ENCODE measurements around the gene CNTRL. TPM values are rescaled to one million over a fixed set of nuclear protein-coding genes. Genes with fewer than 3 reads are reported as not detected.

CNTRL gene
- polyA plus RNA-seq, 1 of the 3 experiments (the other 2 are of a cell fraction) = 3.6 TPM

GRCh38 chr9:121135642-121136041 lies 60.9 kb downstream of the CNTRL start:
- peaks cover 18 to 29% of the 10 kb centered on the region in 2 experiments for H3K36me3 ChIP-seq (replicated peaks in 1 of 2; ENCODE audit: control insufficient read depth in 1 of 2, insufficient read depth in 2 of 2, low read length in 1 of 2)
- H3K4me3 ChIP-seq (ENCODE audit: low read depth in 2 of 2, low read length in 1 of 2) = no peak overlapping the region
- ChIA-PET POLR2A (interaction anchor here (1.0 kb wide), 1 partner anchor 14 kb away, joined by 3 read pairs; no protein-coding TSS in a partner anchor), CTCF (interaction anchor here (1.1 to 1.2 kb wide), 2 partner anchors 9 to 77 kb away, joined by 3 read pairs; no protein-coding TSS in a partner anchor)
- no peaks in the 10 kb centered on the region; a peak in 1 of 4 replicates for H3K4me1 ChIP-seq (ENCODE audit: control insufficient read depth in 1 of 2, insufficient read depth in 2 of 2, low read depth in 1 of 2, low read length in 1 of 2)
- no peaks in the 10 kb centered on the region for H4K20me1 ChIP-seq (ENCODE audit: insufficient read depth)
- H3K79me2 ChIP-seq (ENCODE audit: insufficient read depth) = peaks cover 3% of the 10 kb centered on the region; the same call in 1 of the 2 replicates
- H3K9me3 ChIP-seq = no peaks in the 10 kb centered on the region
- no peak overlapping the region for H3K27ac ChIP-seq (ENCODE audit: low read depth in 2 of 2, low read length in 1 of 2)
- WGBS (ENCODE audit: low lambda C conversion rate) = 92% methylated on average over 2 of the region's 2 CpGs
- H3F3A ChIP-seq (replicated peaks; ENCODE audit: insufficient read depth) = no peaks in the 10 kb centered on the region
- DNase-seq = no peak
- TF ChIP-seq FOXM1 (IDR thresholded peaks at IDR 0.05; ENCODE audit: low read depth) (no peak), SMC3 (IDR thresholded peaks at IDR 0.05; ENCODE audit: low read depth, low read length) (no peak), RAD21 (IDR thresholded peaks at IDR 0.05; ENCODE audit: low read length) (no peak), ELF1 (IDR thresholded peaks at IDR 0.05) (no peak), FOXJ3 (CRISPR knock-in tag; IDR thresholded peaks at IDR 0.05) (no peak), CHD2 (IDR thresholded peaks at IDR 0.05; ENCODE audit: low read length, partially characterized antibody) (no peak), RXRA (IDR thresholded peaks at IDR 0.05; ENCODE audit: borderline replicate concordance, low read depth) (no peak), NFIC (IDR thresholded peaks at IDR 0.05; ENCODE audit: borderline replicate concordance) (no peak), EP300 (IDR thresholded peaks at IDR 0.05; ENCODE audit: borderline replicate concordance in 1 of 2, low read depth in 1 of 2, low read length in 1 of 2) (no peak), TCF12 (IDR thresholded peaks at IDR 0.05) (no peak), USF2 (IDR thresholded peaks at IDR 0.05; ENCODE audit: borderline replicate concordance, low read depth, low read length) (no peak), JUND (IDR thresholded peaks at IDR 0.05) (no peak), NRF1 (IDR thresholded peaks at IDR 0.05; ENCODE audit: low read depth, low read length) (no peak)
- TF ChIP-seq, protein P1, sequence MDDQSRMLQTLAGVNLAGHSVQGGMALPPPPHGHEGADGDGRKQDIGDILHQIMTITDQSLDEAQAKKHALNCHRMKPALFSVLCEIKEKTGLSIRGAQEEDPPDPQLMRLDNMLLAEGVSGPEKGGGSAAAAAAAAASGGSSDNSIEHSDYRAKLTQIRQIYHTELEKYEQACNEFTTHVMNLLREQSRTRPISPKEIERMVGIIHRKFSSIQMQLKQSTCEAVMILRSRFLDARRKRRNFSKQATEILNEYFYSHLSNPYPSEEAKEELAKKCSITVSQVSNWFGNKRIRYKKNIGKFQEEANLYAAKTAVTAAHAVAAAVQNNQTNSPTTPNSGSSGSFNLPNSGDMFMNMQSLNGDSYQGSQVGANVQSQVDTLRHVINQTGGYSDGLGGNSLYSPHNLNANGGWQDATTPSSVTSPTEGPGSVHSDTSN (IDR thresholded peaks at IDR 0.05) = no peak
- no peak overlapping the region for H3K4me2 ChIP-seq
- no peaks in the 10 kb centered on the region for H3K27me3 ChIP-seq (ENCODE audit: insufficient read depth)
- H2AFZ ChIP-seq (ENCODE audit: low read depth) = no peak overlapping the region
- no peak overlapping the region for H3K9ac ChIP-seq
- H3K9me2 ChIP-seq = no peaks in the 10 kb centered on the region

DNA sequence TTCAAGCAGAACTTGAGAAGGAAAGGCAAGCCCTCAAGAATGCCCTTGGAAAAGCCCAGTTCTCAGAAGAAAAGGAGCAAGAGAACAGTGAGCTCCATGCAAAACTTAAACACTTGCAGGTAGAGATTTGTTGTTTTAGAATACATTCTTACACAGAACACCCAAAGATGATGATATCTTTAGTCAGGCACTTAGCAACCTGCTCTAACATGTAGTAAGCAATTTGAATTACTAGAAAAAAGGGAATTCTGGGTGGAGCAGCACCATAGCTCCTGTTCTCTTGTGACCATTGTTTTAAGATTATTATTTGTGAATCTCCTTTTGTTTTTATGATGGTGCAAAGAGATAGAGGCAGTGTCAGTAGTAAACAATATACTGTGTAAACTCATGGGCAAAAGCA lies 63.8 kb downstream of the CNTRL start:
- no peaks in the 10 kb centered on the region for H3K9me2 ChIP-seq
- no peaks in the 10 kb centered on the region for H3K79me2 ChIP-seq (ENCODE audit: insufficient read depth)
- H3K36me3 ChIP-seq (replicated peaks in 1 of 2; ENCODE audit: control insufficient read depth in 1 of 2, insufficient read depth in 2 of 2, low read length in 1 of 2) = peaks cover 46 to 57% of the 10 kb centered on the region in 2 experiments
- no peaks in the 10 kb centered on the region for H3F3A ChIP-seq (replicated peaks; ENCODE audit: insufficient read depth)
- H3K27ac ChIP-seq (ENCODE audit: low read depth in 2 of 2, low read length in 1 of 2) = no peak overlapping the region
- no peaks in the 10 kb centered on the region; a peak in 1 of 4 replicates for H3K4me1 ChIP-seq (ENCODE audit: control insufficient read depth in 1 of 2, insufficient read depth in 2 of 2, low read depth in 1 of 2, low read length in 1 of 2)
- DNase-seq = no peak
- H2AFZ ChIP-seq (ENCODE audit: low read depth) = no peak overlapping the region
- H3K27me3 ChIP-seq (ENCODE audit: insufficient read depth) = no peaks in the 10 kb centered on the region
- no peak overlapping the region for H3K9ac ChIP-seq
- POLR2A ChIA-PET = interaction anchor here (0.6 kb wide), 1 partner anchor 23 kb away, joined by 3 read pairs; no protein-coding TSS in a partner anchor
- CTCF ChIA-PET = interaction anchor here (0.8 to 1.7 kb wide), 3 partner anchors 17 to 153 kb away, joined by 3 to 4 read pairs (median 3); no protein-coding TSS in a partner anchor
- no peaks in the 10 kb centered on the region for H4K20me1 ChIP-seq (ENCODE audit: insufficient read depth)
- no peak overlapping the region for H3K4me2 ChIP-seq
- no peaks in the 10 kb centered on the region for H3K9me3 ChIP-seq
- no peak overlapping the region for H3K4me3 ChIP-seq (ENCODE audit: low read depth in 2 of 2, low read length in 1 of 2)
- TF ChIP-seq, protein P1 (IDR thresholded peaks at IDR 0.05) = no peak
- TF ChIP-seq RFX5 (IDR thresholded peaks at IDR 0.05; ENCODE audit: low read length) (no peak), CTCF (IDR thresholded peaks at IDR 0.05) (no peak), GABPA (IDR thresholded peaks at IDR 0.05; ENCODE audit: low read depth) (no peak), TAF1 (IDR thresholded peaks at IDR 0.05; ENCODE audit: borderline replicate concordance, low read depth, low read length) (no peak), GATA2 (CRISPR knock-in tag; IDR thresholded peaks at IDR 0.05) (no peak), FOXM1 (IDR thresholded peaks at IDR 0.05; ENCODE audit: low read depth) (no peak), EZH2phosphoT487 (IDR thresholded peaks at IDR 0.05; ENCODE audit: borderline replicate concordance, low read depth) (no peak), SMC3 (IDR thresholded peaks at IDR 0.05; ENCODE audit: low read depth, low read length) (no peak), NFIC (IDR thresholded peaks at IDR 0.05; ENCODE audit: borderline replicate concordance) (no peak)
- TF ChIP-seq, protein P2, sequence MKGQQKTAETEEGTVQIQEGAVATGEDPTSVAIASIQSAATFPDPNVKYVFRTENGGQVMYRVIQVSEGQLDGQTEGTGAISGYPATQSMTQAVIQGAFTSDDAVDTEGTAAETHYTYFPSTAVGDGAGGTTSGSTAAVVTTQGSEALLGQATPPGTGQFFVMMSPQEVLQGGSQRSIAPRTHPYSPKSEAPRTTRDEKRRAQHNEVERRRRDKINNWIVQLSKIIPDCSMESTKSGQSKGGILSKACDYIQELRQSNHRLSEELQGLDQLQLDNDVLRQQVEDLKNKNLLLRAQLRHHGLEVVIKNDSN (IDR thresholded peaks at IDR 0.05; ENCODE audit: borderline replicate concordance, low read depth) = no peak
